Esophagus muscularis mucosa (tissue), 4 donors: ENCODE results near the gene CAV1.

Source experiments
- CTCF ChIP-seq, 3 experiments: fragments of 200-600 bp in 2 of 3; fragments of 450-650 bp in 1 of 3; sonication (generic) in 2 of 3; IDR thresholded peaks; one replicate each; pipeline ENCODE4 v1.5.1; 2017 to 2019; ENCODE audit warnings: antibody characterized with exemption in 3 of 3, mild to moderate bottlenecking in 2 of 3, moderate library complexity in 1 of 3
- EP300 ChIP-seq: sonication (generic); formaldehyde crosslinking; IDR thresholded peaks from one replicate; pipeline ENCODE4 v1.6.1; 2017; ENCODE audit warnings: antibody characterized with exemption
- POLR2A ChIP-seq: fragments of 450-650 bp; IDR thresholded peaks from one replicate; pipeline ENCODE4 v1.6.1; 2017; ENCODE audit warnings: antibody characterized with exemption, moderate library complexity, mild to moderate bottlenecking, low read depth

DNA sequence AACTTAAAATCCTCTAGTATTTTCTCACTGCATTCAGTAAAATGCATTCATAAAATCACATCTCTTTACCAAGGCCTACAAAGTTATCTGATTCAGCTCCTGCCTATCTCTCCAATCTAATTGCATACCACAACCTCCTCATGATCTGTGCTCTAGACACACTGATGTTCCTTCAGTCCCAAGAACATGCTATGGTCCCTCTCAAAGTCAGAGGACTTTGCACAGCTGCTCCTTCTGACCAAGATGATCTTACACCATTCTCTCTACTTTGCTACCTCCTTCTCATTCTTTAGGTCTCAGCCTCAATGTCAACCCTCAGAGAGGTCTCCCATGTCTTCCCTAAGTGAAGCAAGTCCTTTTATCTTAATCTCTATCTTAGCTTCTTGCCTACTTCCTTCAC is 45.5 kb downstream of the CAV1 start:
- no peak for TF ChIP-seq CTCF (IDR thresholded peaks at IDR 0.05)
- TF ChIP-seq EP300, result no peak
- TF ChIP-seq POLR2A, result no peak
